HG02840 (cell line): ENCODE measurements around the gene CRHR2.
"Not testable (repeated sequence)": the region's sequence is repeated elsewhere in the genome, so short reads cannot be mapped to it uniquely, and the experiment has no call there.

Source experiments
- ATAC-seq: cut with Tn5 transposase; IDR thresholded peaks from one replicate; pipeline ENCODE4 v1.9.1; 2021; ENCODE audit warnings: mild to moderate bottlenecking, moderate library complexity, moderate number of reproducible peaks; ENCODE audit not compliant: unreplicated experiment, low FRiP score

Gene CRHR2

DNA sequence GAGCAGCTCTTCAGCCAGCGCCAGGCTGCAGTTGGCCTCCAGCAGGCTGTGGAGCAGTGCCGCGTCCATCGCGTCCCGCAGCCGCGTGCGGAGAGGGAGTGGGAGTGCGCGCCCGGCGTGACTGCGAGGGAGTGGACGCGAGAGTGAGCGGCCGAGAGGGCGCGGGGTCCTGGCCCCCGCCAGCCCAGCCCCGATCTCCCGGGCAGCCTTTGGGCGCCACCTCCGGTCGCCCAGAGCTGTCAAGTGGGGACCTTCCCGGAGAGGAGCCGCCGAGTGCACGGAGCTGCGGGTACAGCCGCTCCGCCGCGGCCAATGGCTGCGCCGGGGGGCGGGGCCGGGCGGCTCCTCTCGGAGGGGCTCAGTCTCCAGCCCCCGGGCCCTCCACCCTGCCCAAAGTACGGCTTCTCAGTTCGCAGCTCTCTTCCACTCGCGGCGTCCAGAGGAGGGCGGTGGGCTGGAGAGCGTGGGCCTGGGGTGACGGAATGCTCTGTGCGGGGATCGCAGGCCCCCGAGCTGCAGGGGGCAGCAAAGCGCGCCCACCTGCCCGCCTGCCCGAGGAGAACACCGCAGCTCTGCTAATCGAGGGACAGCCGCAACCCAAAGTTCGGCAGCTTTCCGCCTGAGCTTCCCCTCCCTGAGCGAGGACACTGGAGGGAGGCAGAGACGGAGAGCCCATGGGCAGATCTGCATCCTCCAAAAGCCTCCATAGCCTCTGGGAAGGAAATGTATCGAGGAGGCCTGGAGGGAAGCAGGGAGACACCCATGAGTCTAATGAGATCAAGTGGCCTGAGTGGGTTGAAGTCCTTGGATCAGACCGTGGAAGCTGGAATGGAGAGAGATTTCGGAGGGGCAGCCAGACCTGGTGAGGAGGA is at the start of gene CRHR2:
Gene CRHR2 (minus strand): TSS at position 245 of the 872 bp plus-strand sequence. CDS start 176 bp downstream, at position 69.
- ATAC-seq = no peak

DNA sequence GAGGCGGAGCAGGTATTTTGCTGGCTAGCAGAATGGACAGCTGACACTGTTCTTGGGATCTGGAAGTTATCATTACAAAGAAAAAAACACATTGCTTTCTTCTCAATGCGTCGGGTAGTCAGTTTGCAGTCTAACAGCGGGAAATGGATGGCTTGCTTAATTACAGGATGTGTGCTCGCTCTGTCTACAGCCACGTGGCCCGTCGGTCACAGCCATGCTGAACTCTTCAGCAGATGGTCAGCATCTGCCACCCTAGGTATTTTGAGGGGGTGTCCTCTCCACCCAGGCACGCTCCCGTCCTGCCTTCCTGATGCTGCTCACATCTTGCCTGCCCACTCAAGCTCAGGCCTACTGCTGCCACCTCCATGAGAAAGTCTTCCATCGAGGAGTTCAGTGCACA is 49.3 kb upstream of the CRHR2 start:
- ATAC-seq = no peak

DNA sequence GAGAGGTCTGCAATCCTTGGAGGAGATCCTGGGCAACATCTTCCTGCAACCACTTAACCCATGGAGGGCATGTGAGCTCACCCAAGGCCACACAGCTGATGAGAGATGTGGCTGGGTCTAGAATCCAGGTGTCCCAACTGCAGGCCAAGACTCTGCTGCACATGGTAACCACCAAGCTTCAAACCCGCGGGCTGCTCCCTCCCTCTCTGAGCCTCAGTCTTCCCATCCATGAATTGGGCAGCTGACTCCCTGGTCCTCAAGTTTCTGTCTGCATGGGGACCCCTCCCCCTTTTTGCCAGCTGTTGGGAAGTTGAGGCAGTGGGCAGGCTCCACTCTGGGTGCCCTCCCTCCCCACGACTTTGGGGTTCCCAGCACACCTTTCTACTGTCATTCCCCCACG is 48.7 kb upstream of the CRHR2 start:
- no peak for ATAC-seq

DNA sequence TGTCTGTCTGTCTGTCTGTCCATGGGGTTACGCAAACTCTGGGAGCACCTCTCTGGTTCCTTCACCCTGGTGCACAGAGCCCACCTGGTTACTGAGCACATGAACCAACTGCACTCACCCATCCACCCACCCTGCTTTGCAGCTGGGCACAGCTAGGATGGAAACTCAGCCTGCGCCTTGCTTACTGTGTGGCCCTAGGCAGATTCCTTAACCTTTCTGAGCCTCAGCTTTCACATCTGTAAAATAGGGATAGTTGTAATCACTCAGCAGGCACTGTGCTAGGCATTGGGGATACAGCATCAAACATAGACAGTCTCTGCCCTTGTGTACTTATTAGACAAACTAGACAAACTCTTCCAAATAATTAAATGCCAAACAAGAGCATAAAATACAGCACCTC is 47.8 kb upstream of the CRHR2 start:
- no peak for ATAC-seq

DNA sequence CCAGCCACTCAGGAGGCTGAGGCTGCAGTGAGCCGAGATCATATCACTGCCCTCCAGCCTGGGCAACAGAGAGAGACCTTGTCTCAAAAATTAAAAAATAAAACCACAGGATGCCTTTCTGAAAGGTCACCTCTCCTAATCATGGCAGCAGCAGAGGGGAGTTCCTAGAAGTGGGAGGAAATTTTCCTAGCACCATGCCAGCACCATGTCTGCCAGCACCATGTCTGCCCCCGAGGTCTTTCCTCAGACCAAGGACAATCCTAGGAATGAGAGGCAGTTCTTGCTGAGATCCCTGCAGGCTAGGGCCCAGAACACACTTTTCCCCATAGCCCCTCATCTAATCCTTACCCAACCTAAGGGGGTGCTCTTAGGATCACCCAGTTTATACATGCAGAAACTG is 47.4 kb upstream of the CRHR2 start:
- ATAC-seq = no peak

DNA sequence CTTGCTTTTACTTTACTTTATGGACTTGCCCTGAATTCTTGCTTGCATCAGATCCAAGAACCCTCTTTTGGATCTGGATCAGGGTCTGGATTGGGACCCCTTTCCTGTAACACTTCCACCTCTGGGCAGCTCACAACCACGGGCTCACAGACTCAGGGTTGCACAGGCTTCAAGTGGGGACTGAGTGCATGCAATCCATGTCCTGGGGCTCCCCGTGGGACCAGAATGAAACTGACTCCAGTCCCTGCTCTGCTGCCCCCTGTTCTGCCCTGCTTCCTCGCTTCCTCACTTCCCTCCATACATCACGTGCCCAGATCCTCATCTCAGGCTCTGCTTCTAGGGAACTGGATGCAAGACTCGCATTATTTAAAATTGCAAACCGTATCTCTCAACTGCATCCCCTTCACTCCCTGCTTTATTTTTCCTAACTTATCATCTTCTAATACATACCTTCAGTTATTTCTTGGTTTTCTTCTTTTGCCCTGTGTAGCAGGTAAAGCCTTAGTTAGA is 46.4 kb upstream of the CRHR2 start:
- ATAC-seq = no peak

DNA sequence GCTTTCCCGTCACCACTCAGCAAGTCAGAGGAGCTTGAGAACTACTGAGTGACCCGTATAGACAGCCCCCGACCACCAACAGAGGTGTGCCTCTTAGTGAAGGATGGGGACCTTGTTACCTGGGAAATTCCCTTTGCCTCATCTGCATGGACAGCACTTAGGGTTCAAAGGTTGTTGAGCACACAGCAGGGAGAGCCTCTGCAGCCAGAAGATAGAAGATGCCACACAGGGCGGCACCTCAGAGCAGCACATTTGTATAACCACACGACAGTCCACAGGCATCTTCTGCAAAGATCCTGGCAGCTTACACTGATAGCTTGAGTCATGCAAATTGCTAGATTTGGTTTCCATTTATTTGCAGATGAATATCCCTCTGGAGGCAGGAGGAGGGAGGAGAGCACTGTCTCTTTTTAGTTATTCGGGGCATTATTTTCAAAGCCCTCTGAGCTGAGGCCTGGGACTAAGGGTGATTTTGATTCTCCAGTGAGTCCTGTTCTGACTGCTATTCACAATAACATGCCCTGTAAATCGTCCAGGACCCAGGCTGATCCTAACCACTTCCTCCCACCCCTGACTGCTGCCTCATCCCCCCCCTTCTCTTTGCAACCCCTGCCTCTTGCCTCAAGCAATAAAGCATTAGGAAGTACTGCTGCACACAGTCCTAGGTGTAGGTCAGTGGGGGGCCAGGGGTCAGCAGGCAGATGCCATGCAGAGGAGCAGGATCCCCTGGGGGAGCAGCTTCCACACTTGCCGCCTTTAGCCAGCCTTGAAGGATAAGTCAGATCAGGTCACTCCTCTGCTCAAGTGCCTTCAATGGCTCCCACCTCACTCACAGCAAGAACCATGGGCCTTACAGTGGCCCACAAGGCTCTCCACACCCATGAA is 45.0 kb upstream of the CRHR2 start:
- no peak for ATAC-seq

DNA sequence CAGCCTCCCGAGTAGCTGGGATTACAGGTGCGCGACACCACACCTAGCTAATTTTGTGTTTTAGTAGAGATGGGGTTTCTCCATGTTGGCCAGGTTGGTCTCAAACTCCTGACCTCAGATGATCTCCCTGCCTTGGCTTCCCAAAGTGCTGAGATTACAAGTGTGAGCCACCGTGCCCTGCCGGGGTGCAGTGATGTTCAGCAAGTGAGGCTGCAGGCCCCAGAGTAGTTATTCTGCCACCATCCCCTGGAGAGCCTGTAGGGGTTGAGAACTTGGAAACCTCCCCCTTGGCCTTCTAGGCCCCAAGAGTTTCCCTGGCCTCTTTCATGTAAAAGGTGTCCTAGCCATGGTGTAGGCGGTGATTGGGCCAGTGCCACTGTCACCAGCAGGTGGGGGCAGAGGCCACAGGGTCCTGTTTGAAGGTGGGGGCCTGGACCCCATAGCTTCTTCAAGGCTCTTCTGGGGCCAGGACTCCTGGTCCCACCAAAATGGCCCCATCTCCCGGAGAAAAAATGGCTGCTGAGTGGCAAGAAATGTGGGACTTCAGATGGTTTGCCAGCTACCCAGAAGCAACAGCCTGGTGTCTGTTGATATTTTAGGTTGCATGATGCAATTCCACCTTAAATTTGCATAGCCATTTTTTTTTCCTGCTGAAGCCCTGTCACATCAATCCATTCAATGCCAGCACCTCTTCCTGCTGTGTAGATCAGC is 44.2 kb upstream of the CRHR2 start:
- no peak for ATAC-seq

DNA sequence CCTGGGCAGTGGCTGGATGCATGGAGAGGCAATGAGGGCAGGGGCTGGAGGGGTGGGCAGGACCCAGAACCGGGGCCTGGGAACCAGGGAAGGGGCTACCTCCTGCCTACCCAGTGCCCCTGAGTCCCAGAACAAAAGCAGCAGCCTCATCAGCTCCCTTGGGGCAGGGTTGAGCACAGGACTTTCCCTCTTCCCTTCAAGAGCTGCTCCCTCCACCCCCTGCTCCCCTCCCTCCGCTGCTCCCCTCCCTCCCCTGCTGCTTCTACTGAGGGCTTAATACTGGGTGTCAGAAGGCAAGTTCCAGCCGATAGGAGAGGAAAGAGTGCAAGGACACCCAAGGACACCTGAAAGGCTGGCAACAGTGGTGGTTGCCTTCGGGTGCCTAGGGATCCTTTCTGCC is 41.5 kb upstream of the CRHR2 start:
- no peak for ATAC-seq

DNA sequence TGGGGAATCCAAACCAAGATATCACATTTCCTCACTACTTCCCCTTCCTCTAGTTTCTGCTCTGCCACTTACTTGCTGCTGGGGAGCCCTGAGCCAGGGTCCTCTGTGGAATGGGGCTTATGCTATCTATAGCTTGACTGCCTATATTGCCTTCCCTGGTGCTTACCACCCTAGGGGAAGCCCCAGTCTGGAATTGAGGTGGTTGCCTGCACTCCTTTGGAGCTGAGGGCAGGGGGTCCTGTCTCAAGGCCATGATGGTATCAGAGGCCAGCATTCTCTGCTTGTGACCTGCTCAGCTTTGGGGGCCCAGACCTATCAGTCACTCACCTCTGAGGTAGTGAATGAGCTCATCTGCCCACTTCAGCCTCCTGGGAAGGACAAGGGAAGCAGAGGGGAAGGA is 40.4 kb upstream of the CRHR2 start:
- ATAC-seq = no peak

DNA sequence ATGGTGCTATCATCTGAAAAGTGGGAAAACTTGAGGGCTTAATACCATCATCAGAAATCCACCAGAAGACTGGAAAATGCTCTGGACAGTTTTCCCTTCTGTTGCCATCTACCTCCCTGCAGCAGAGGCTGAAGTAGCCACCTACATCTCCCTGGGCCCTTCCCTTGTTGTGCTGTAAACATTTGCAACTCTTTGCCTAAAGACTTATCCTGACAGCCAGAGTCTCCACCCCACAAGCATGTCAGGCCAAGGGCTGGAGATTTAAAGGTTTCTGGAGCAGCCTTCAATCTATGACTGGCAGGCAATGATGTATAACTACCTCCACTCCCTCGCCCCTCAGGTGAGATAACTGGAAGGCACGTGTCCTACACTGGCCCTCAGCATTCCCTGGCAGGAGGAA is 39.9 kb upstream of the CRHR2 start:
- no peak for ATAC-seq

DNA sequence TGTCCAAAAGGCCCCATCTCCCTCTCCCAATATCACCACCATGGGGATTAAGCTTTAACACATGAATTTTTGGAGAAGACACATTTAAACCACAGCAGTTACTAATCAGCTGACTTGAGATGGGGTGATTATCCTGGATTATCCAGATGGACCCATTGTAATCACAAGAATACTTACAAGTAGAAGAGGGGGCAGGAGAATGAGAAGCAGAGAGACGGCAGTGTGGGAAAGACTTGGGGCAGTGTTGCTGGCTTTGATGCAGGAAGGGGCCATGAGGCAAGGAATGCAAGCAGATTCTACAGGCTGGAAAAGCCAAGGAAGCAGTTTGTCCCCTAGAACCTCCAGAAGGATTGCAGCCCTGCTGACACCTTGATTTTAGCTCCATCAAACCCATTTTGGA is 39.0 kb upstream of the CRHR2 start:
- no peak for ATAC-seq

DNA sequence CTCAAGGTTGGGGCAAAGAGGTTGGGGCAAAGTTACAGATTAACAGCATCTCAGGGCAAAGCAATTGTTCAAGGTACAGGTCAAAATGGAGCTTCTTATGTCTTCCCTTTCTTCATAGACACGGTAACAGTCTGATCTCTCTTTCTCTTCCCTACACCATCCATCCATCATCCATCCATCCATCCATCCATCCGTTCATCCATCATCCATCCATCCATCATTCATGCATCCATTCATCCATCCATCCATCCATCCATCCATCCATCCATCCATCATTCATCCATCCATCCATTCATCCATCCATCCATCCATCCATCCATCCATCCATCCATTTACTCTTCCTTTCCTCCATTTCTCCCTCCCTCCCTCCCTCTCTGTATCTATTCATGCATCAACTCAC is 37.2 kb upstream of the CRHR2 start:
- not testable (repeated sequence) for ATAC-seq

DNA sequence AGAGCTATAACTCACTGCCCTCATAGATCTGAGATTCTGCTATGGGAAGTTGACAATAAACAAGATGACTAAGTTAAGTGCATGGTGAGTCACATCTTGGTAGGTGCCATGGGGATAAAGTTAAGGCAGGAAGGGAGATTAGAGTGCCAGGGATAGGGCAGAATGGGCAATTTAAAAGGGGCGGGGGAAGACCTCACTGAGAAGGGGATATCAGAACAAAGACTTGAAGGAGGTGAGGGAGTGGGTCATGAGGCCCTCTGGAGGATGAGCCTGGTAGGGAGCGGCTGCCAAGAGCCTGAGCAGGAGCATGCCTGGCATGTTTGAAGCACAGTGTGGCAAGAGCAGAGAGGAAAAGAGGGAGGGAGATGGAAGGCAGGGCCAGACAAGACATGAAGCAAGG is 34.9 kb upstream of the CRHR2 start:
- ATAC-seq = no peak

DNA sequence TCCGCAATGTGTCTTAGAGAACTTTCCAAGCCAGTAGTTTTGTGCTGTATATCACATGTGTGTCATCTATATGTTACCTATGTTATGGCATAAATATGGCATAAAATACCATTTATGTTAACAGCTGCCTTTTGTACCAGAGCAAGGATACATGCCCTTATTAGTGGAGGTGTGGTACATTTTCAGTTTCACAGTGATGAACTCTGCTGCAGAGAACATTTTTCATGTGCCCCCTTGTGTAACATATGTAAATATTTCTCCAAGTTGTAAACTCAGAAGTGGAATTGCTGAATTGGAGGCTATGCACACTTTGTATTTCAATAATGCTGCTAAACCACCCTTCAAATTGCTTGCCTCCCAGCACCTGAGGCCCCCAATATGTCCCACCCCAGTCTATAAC is 31.9 kb upstream of the CRHR2 start:
- no peak for ATAC-seq

DNA sequence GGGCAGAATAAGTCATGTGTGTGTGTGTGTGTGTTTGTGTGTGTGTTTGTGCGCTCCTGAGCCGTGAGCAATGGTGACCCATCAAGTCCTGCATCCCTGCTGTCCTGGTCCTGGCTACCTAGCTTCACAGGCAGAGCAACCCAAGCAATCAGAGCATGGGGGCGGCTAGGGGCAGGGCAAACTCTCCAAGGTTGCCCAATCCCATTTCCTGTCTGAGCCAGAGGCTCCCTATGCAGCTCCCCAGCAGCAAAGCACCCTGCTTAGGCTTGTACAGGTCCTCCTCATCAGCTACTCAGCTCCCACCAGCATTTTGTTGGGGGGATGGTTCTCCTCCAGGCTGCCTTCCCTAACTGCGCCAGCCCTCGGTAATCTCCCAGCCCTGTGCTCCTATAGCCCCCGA is 31.1 kb upstream of the CRHR2 start:
- ATAC-seq = no peak

DNA sequence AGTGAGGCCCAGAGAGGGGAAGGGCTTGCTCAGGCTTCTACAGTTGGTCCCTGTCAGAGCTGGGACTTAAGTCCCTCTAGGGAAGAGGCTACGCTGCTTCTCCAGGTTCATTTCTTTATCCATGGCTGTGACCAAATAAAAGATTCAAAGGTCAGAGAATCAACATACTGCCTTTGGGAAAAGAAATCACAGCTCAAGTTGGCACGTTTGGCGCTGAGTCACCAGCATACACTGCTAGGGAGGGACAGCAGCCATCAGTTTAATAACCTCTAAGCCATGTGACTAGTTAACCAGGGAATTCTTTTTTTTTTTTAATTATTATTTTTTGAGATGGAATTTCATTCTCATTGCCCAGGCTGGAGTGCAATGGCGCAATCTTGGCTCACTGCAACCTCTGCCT is 28.4 kb upstream of the CRHR2 start:
- ATAC-seq = no peak

DNA sequence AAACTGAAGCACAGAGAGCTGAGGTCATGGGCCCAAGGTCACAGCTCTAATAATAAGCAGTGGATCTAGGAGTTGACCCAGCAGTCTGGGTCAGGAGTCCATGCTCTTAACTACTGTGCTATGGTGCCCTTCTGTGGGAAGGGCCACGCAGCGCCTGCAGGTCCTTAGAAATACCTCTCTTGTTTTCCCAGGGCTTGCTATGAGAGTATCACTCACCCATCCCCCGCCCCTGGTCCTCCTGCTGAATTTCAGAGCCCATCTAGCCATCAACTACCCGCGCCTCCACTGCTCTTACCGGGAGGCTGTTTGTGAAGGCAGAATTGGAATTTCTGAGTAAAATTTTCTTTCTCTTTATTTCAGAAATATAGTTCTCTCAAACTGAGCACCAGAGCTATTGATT is 27.3 kb upstream of the CRHR2 start:
- ATAC-seq = no peak

DNA sequence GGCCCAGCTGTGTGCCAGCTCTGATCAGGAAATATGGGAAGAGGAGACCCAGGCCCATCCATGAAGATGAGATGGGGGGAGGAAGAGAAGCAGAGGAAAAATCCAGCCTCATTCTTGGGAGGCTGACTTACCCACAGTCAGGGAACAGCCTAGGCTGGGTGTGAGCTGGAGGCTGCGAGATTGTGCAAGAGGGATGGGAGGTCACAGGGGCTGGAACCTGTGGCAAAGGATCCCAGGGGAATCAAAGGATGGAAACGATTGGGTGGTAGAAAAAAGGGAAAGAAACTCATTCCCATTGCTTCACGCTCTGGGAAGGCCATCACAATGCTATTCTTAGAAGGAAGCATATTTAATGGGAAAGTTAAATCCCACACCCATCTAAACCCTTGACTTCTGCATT is 26.7 kb upstream of the CRHR2 start:
- no peak for ATAC-seq

DNA sequence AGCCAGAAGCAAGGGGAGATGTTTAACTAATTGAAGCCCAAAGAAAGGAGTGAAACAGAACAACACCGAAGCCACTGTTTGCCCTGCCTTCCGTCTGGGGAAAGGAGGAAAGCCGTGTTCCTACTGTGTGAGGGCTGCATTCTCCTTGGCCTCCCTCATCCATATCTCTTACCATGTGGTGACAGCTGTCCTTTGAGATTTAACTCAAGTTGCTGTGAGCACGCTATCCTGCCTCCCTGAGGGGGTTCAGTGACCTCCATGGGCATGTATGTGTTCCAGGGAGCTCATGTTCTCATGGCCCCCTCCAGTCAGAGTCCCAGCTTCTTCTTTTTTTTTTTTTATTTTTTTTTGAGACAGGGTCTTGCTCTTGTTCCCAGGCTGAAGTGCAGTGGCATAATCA is 26.2 kb upstream of the CRHR2 start:
- ATAC-seq = no peak
